ENCODE measurements around the gene SDC3. TPM values are rescaled to one million over a fixed set of nuclear protein-coding genes. Genes with fewer than 3 reads are reported as not detected.

Gene SDC3
- total RNA-seq, 4 donors from 2014 or later = 2.9 to 11.6 (median 5.1) TPM

- peaks cover 0 to 15% (median 0%) of the 10 kb centered on the region in 3 donors for H3K4me1 ChIP-seq
- no peaks in the 10 kb centered on the region for H3K9me3 ChIP-seq
- 69 to 82% methylated on average over 3 to 5 of the region's 6 CpGs for whole genome bisulfite sequencing, 2 donors
- DNase-seq = no peak
- intact Hi-C loops (cut with DNase I) = no loop called here
- H3K36me3 ChIP-seq = no peaks in the 10 kb centered on the region
- H3K4me3 ChIP-seq = no peak overlapping the region
- peaks cover 0 to 86% (median 0%) of the 10 kb centered on the region in 4 donors for H3K27me3 ChIP-seq
- no peak for TF ChIP-seq POLR2A (IDR thresholded peaks at IDR 0.05)
- no peak for TF ChIP-seq CTCF (IDR thresholded peaks at IDR 0.05)
- H3K27ac ChIP-seq = peak overlapping the region in 2 of 4 donors; percentile 44 to 64
Measured at GRCh38 chr1:30846587-30846986, 62.0 kb downstream of the SDC3 start.

GRCh38 chr1:30845904-30846290, 62.7 kb downstream of the SDC3 start:
- Histone ChIP-seq H3K4me1 (peaks cover 0 to 22% (median 4%) of the 10 kb centered on the region in 3 donors), H3K4me3 (no peak overlapping the region), H3K27ac (no peak overlapping the region), H3K36me3 (no peaks in the 10 kb centered on the region), H3K9me3 (no peaks in the 10 kb centered on the region), H3K27me3 (peaks cover 0 to 93% (median 0%) of the 10 kb centered on the region in 4 donors)
- intact Hi-C loops (cut with DNase I) = no loop called here
- no peak for DNase-seq
- WGBS, 2 donors = 39 to 48% methylated on average over 6 to 7 of the region's 7 CpGs
- TF ChIP-seq POLR2A (IDR thresholded peaks at IDR 0.05) = no peak

- Histone ChIP-seq H3K27ac (no peak overlapping the region), H3K27me3 (peaks cover 0 to 95% (median 0%) of the 10 kb centered on the region in 4 donors), H3K4me3 (no peak overlapping the region), H3K4me1 (peaks cover 3 to 27% (median 6%) of the 10 kb centered on the region in 3 donors), H3K36me3 (no peaks in the 10 kb centered on the region), H3K9me3 (no peaks in the 10 kb centered on the region)
- 46 to 52% methylated on average over 5 to 8 of the region's 10 CpGs for WGBS, 2 donors
- TF ChIP-seq CTCF (IDR thresholded peaks at IDR 0.05) (no peak), POLR2A (IDR thresholded peaks at IDR 0.05) (no peak)
- intact Hi-C loops (cut with DNase I) = no loop called here
- DNase-seq = no peak
Measured at GRCh38 chr1:30845237-30845903, 63.2 kb downstream of the SDC3 start.

- H3K9me3 ChIP-seq = no peaks in the 10 kb centered on the region
- H3K4me3 ChIP-seq = no peak overlapping the region
- TF ChIP-seq POLR2A (IDR thresholded peaks at IDR 0.05) (no peak), CTCF (IDR thresholded peaks at IDR 0.05) (no peak)
- WGBS, 2 donors = 43 to 47% methylated on average over 5 of the region's 5 CpGs
- no peak for DNase-seq
- H3K27ac ChIP-seq = no peak overlapping the region
- H3K36me3 ChIP-seq = no peaks in the 10 kb centered on the region
- peaks cover 0 to 88% (median 0%) of the 10 kb centered on the region in 4 donors for H3K27me3 ChIP-seq
- H3K4me1 ChIP-seq = peaks cover 3 to 29% (median 6%) of the 10 kb centered on the region in 3 donors
- intact Hi-C loops (cut with DNase I) = no loop called here
Measured at GRCh38 chr1:30844631-30845030, 63.9 kb downstream of the SDC3 start.

- peaks cover 0 to 82% (median 0%) of the 10 kb centered on the region in 4 donors for H3K27me3 ChIP-seq
- 41 to 52% methylated on average over 7 of the region's 7 CpGs for WGBS, 2 donors
- peaks cover 3 to 25% (median 6%) of the 10 kb centered on the region in 3 donors for H3K4me1 ChIP-seq
- H3K36me3 ChIP-seq = no peaks in the 10 kb centered on the region
- intact Hi-C loops (cut with DNase I) = no loop called here
- TF ChIP-seq CTCF (IDR thresholded peaks at IDR 0.05) (no peak), POLR2A (IDR thresholded peaks at IDR 0.05) (no peak)
- no peak overlapping the region for H3K27ac ChIP-seq
- H3K4me3 ChIP-seq = no peak overlapping the region
- H3K9me3 ChIP-seq = no peaks in the 10 kb centered on the region
- DNase-seq = no peak
Measured at GRCh38 chr1:30842697-30843354, 65.7 kb downstream of the SDC3 start.
